Nephron (organoid): Measurements from ENCODE around the gene CREB3.

Experiments used
- H3K27ac Mint-ChIP-seq, 3 experiments: 2 replicates each; pipeline ENCODE4 v1.8.0; 2020; ENCODE audit warnings: mixed read lengths in 3 of 3, mild to moderate bottlenecking in 2 of 3, moderate library complexity in 1 of 3
- H3K27me3 Mint-ChIP-seq: 2 replicates; pipeline ENCODE4 v1.8.0; 2021; ENCODE audit warnings: low read depth, mild to moderate bottlenecking, moderate library complexity, mixed read lengths
- H3K36me3 Mint-ChIP-seq: 2 replicates; pipeline ENCODE4 v1.8.0; 2020; ENCODE audit warnings: low read depth, mixed read lengths
- H3K4me1 Mint-ChIP-seq: 2 replicates; pipeline ENCODE4 v1.8.0; 2020; ENCODE audit warnings: mixed read lengths
- H3K4me3 Mint-ChIP-seq, 3 experiments: 2 replicates each; pipeline ENCODE4 v1.8.0; 2020; ENCODE audit warnings: mild to moderate bottlenecking in 3 of 3, mixed read lengths in 3 of 3, moderate library complexity in 2 of 3
- H3K9me3 Mint-ChIP-seq: 2 replicates; pipeline ENCODE4 v1.8.0; 2020; ENCODE audit warnings: mixed read lengths
- CTCF ChIP-seq, 3 experiments: fragments of 200-600 bp; sonication (generic); IDR thresholded peaks; one replicate each; pipeline ENCODE4 v1.5.0; 2021; ENCODE audit warnings: antibody characterized with exemption in 3 of 3; ENCODE audit not compliant: unreplicated experiment in 3 of 3

The CREB3 gene

GRCh38 chr9:35690614-35691333 lies 41.7 kb upstream of the CREB3 start:
- peaks cover 13% of the 10 kb centered on the region for H3K36me3 Mint-ChIP-seq
- no peaks in the 10 kb centered on the region for H3K9me3 Mint-ChIP-seq
- H3K4me1 Mint-ChIP-seq: peaks cover 36% of the 10 kb centered on the region
- TF ChIP-seq CTCF (IDR thresholded peaks at IDR 0.05; ENCODE audit: unreplicated experiment in 3 of 3): no peak
- H3K27me3 Mint-ChIP-seq: no peaks in the 10 kb centered on the region
- H3K4me3 Mint-ChIP-seq: peak overlapping the region; percentile 94 to 100 (median 95)
- H3K27ac Mint-ChIP-seq: peak overlapping the region; percentile 65 to 88 (median 81)

- H3K9me3 Mint-ChIP-seq: no peaks in the 10 kb centered on the region
- H3K27me3 Mint-ChIP-seq: no peaks in the 10 kb centered on the region
- peaks cover 10% of the 10 kb centered on the region for H3K36me3 Mint-ChIP-seq
- H3K27ac Mint-ChIP-seq: peak overlapping the region; percentile 65 to 88 (median 81)
- peaks cover 35% of the 10 kb centered on the region for H3K4me1 Mint-ChIP-seq
- peak overlapping the region; percentile 89 to 95 (median 91) for H3K4me3 Mint-ChIP-seq
- TF ChIP-seq CTCF (IDR thresholded peaks at IDR 0.05; ENCODE audit: unreplicated experiment in 3 of 3): no peak
Observed at GRCh38 chr9:35691334-35691650, 41.2 kb upstream of the CREB3 start.

GRCh38 chr9:35691757-35692301 lies 40.6 kb upstream of the CREB3 start:
- Mint-ChIP-seq H3K9me3 (no peaks in the 10 kb centered on the region), H3K4me1 (peaks cover 34% of the 10 kb centered on the region), H3K36me3 (peaks cover 5% of the 10 kb centered on the region), H3K4me3 (peak overlapping the region; percentile 89 to 95 (median 91)), H3K27ac (peak overlapping the region; percentile 65 to 88 (median 81)), H3K27me3 (no peaks in the 10 kb centered on the region)
- no peak for TF ChIP-seq CTCF (IDR thresholded peaks at IDR 0.05; ENCODE audit: unreplicated experiment in 3 of 3)

GRCh38 chr9:35695943-35696401 lies 36.5 kb upstream of the CREB3 start:
- TF ChIP-seq CTCF (IDR thresholded peaks at IDR 0.05; ENCODE audit: unreplicated experiment in 3 of 3): no peak
- Mint-ChIP-seq H3K4me1 (peaks cover 17% of the 10 kb centered on the region), H3K36me3 (no peaks in the 10 kb centered on the region), H3K4me3 (no peak overlapping the region), H3K9me3 (no peaks in the 10 kb centered on the region), H3K27ac (peak overlapping the region in 1 of 3 experiments; percentile 50), H3K27me3 (no peaks in the 10 kb centered on the region)

GRCh38 chr9:35696520-35697215 lies 35.8 kb upstream of the CREB3 start:
- H3K27ac Mint-ChIP-seq: peak overlapping the region; percentile 11 to 50 (median 20)
- H3K4me1 Mint-ChIP-seq: peaks cover 11% of the 10 kb centered on the region
- no peaks in the 10 kb centered on the region for H3K27me3 Mint-ChIP-seq
- H3K9me3 Mint-ChIP-seq: no peaks in the 10 kb centered on the region
- TF ChIP-seq CTCF (IDR thresholded peaks at IDR 0.05; ENCODE audit: unreplicated experiment in 3 of 3): peak; percentile 81 to 87 (median 84)
- H3K4me3 Mint-ChIP-seq: no peak overlapping the region
- H3K36me3 Mint-ChIP-seq: no peaks in the 10 kb centered on the region
